Loucy (cell line): ENCODE measurements around the gene TRAF4.

Experiments
- H2AFZ ChIP-seq: fragments of 200-600 bp; sonication (generic); 2 replicates; pipeline ENCODE4 v1.6.0; 2016; ENCODE audit warnings: antibody characterized with exemption, mild to moderate bottlenecking, low read length, moderate library complexity
- H3F3A ChIP-seq: fragments of 200-600 bp; 2 replicates; pipeline ENCODE4 v1.6.0; 2016; ENCODE audit warnings: antibody characterized with exemption, low read depth, mild to moderate bottlenecking
- H3K27me3 ChIP-seq: fragments of 200-600 bp; sonication (generic); 2 replicates; pipeline ENCODE4 v1.6.1; 2014; ENCODE audit warnings: low read length, mild to moderate bottlenecking; ENCODE audit not compliant: insufficient read depth, poor library complexity, severe bottlenecking
- H3K36me3 ChIP-seq: fragments of 200-600 bp; sonication (generic); 2 replicates; pipeline ENCODE4 v1.6.1; 2016; ENCODE audit warnings: low read length; ENCODE audit not compliant: insufficient read depth
- H3K4me1 ChIP-seq: fragments of 200-600 bp; sonication (generic); 2 replicates; pipeline ENCODE4 v1.5.1; 2014; ENCODE audit warnings: low read length, mild to moderate bottlenecking; ENCODE audit not compliant: insufficient read depth, poor library complexity, severe bottlenecking
- H3K4me2 ChIP-seq: fragments of 200-600 bp; sonication (generic); 2 replicates; pipeline ENCODE4 v1.6.0; 2014; ENCODE audit warnings: antibody characterized with exemption, low read length, low read depth, mild to moderate bottlenecking; ENCODE audit not compliant: poor library complexity, severe bottlenecking
- H3K4me3 ChIP-seq: fragments of 200-600 bp; sonication (generic); 2 replicates; pipeline ENCODE4 v1.5.1; 2014; ENCODE audit warnings: low read length, mild to moderate bottlenecking, mixed read lengths; ENCODE audit not compliant: poor library complexity, severe bottlenecking
- H3K79me2 ChIP-seq: fragments of 200-600 bp; sonication (generic); 2 replicates; pipeline ENCODE4 v1.6.1; 2014; ENCODE audit warnings: low read length; ENCODE audit not compliant: insufficient read depth
- H3K9ac ChIP-seq: fragments of 200-600 bp; sonication (generic); 2 replicates; pipeline ENCODE4 v1.6.0; 2014; ENCODE audit warnings: mild to moderate bottlenecking, low read depth, low read length, moderate library complexity; ENCODE audit not compliant: poor library complexity, severe bottlenecking
- H3K9me2 ChIP-seq: fragments of 200-600 bp; sonication (generic); replicated peaks from 2 replicates; pipeline ENCODE4 v1.6.1; 2016; ENCODE audit warnings: low read depth, low read length, mixed read lengths
- H3K9me3 ChIP-seq: fragments of 200-600 bp; sonication (generic); 2 replicates; pipeline ENCODE4 v1.6.1; 2014; ENCODE audit warnings: mild to moderate bottlenecking, antibody characterized with exemption, low read length, low read depth; ENCODE audit not compliant: insufficient read depth
- H4K20me1 ChIP-seq: fragments of 200-600 bp; sonication (generic); 2 replicates; pipeline ENCODE4 v1.6.0; 2014; ENCODE audit warnings: antibody characterized with exemption, low read length, mild to moderate bottlenecking; ENCODE audit not compliant: insufficient read depth, poor library complexity, severe bottlenecking
- CTCF ChIP-seq: fragments of 200-600 bp; sonication (generic); conservative IDR thresholded peaks from 2 replicates; pipeline ENCODE4 v1.5.1; 2014; ENCODE audit warnings: mild to moderate bottlenecking, antibody characterized with exemption, low read length
- EZH2phosphoT487 ChIP-seq: fragments of 200-600 bp; IDR thresholded peaks from 2 replicates; pipeline ENCODE4 v1.6.1; 2018; ENCODE audit warnings: antibody characterized with exemption, mild to moderate bottlenecking, moderate library complexity, borderline replicate concordance

TRAF4 gene

GRCh38 chr17:28750178-28751047 is 6.6 kb downstream of the TRAF4 start:
- TF ChIP-seq EZH2phosphoT487 (no peak), CTCF (peak; percentile 99)
- peaks cover 25% of the 10 kb centered on the region; the same call in 1 of the 2 replicates for H3K36me3 ChIP-seq
- peak overlapping the region; percentile 3 for H3K4me2 ChIP-seq
- peaks cover 29% of the 10 kb centered on the region for H3K79me2 ChIP-seq
- no peak overlapping the region for H2AFZ ChIP-seq
- H3K9me3 ChIP-seq, result no peaks in the 10 kb centered on the region
- H3K9me2 ChIP-seq, result no peaks in the 10 kb centered on the region
- no peaks in the 10 kb centered on the region for H3K27me3 ChIP-seq
- H4K20me1 ChIP-seq, result peaks cover 37% of the 10 kb centered on the region
- no peak overlapping the region for H3K4me3 ChIP-seq
- no peak overlapping the region for H3K9ac ChIP-seq
- no peaks in the 10 kb centered on the region for H3F3A ChIP-seq
- H3K4me1 ChIP-seq, result peaks cover 21% of the 10 kb centered on the region

GRCh38 chr17:28751600-28752366 is 8.0 kb downstream of the TRAF4 start:
- no peak overlapping the region for H3K4me3 ChIP-seq
- H2AFZ ChIP-seq, result no peak overlapping the region
- H3K27me3 ChIP-seq, result no peaks in the 10 kb centered on the region
- H3K36me3 ChIP-seq, result peaks cover 27% of the 10 kb centered on the region; the same call in 1 of the 2 replicates
- H3K79me2 ChIP-seq, result peaks cover 15% of the 10 kb centered on the region
- no peak overlapping the region for H3K4me2 ChIP-seq
- peaks cover 7% of the 10 kb centered on the region for H3K4me1 ChIP-seq
- H4K20me1 ChIP-seq, result peaks cover 23% of the 10 kb centered on the region
- H3K9me2 ChIP-seq, result no peaks in the 10 kb centered on the region
- H3F3A ChIP-seq, result no peaks in the 10 kb centered on the region
- TF ChIP-seq CTCF (no peak), EZH2phosphoT487 (no peak)
- H3K9ac ChIP-seq, result no peak overlapping the region
- no peaks in the 10 kb centered on the region for H3K9me3 ChIP-seq

- Histone ChIP-seq H3K27me3 (no peaks in the 10 kb centered on the region), H4K20me1 (peaks cover 3% of the 10 kb centered on the region), H3K9me2 (no peaks in the 10 kb centered on the region), H3K4me1 (peaks cover under 1% of the 10 kb centered on the region), H3K4me3 (no peak overlapping the region), H3K9me3 (no peaks in the 10 kb centered on the region), H3K9ac (no peak overlapping the region), H3F3A (no peaks in the 10 kb centered on the region), H3K36me3 (peaks cover 36% of the 10 kb centered on the region; the same call in 1 of the 2 replicates), H3K4me2 (no peak overlapping the region), H2AFZ (no peak overlapping the region), H3K79me2 (no peaks in the 10 kb centered on the region)
- TF ChIP-seq EZH2phosphoT487 (no peak), CTCF (no peak)
These were observed 11.7 kb downstream of the TRAF4 start for GRCh38 chr17:28755486-28755885.
